NAMALWA (cell line): ENCODE data around the gene GTF3C4.

Experiments
- DNase-seq: peaks from one replicate; pipeline ENCODE4 v3.0.0-alpha.2; 2015; ENCODE audit warnings: low spot score

Gene GTF3C4

GRCh38 chr9:132647806-132648205 lies 22.5 kb upstream of the GTF3C4 start:
- DNase-seq = no peak

GRCh38 chr9:132648283-132648682 lies 22.0 kb upstream of the GTF3C4 start:
- no peak for DNase-seq

- DNase-seq = no peak
Observed at GRCh38 chr9:132648685-132649084, 21.6 kb upstream of the GTF3C4 start.

- peak; percentile 43 for DNase-seq
Observed at GRCh38 chr9:132651259-132651658, 19.0 kb upstream of the GTF3C4 start.

GRCh38 chr9:132656299-132656698 lies 14.0 kb upstream of the GTF3C4 start:
- DNase-seq = no peak

GRCh38 chr9:132662152-132662945 lies 7.9 kb upstream of the GTF3C4 start:
- no peak for DNase-seq

- no peak for DNase-seq
Observed at GRCh38 chr9:132663117-132663516, 7.1 kb upstream of the GTF3C4 start.

- no peak for DNase-seq
Observed at GRCh38 chr9:132663851-132664250, 6.4 kb upstream of the GTF3C4 start.

GRCh38 chr9:132669319-132669697 lies 956 bp upstream of the GTF3C4 start:
- DNase-seq = no peak

- peak; percentile 84 for DNase-seq
Observed at GRCh38 chr9:132669698-132670456, 387 bp upstream of the GTF3C4 start, which contains the start of gene DDX31. Gene DDX31 (minus strand): TSS chr9:132669983. CDS start chr9:132669934, 49 bp downstream.

GRCh38 chr9:132671620-132672412 lies 1.6 kb downstream of the GTF3C4 start:
- DNase-seq = peak; percentile 6

- peak; percentile 6 for DNase-seq
Observed at GRCh38 chr9:132672413-132672690, 2.1 kb downstream of the GTF3C4 start.

GRCh38 chr9:132673355-132673754 lies 3.1 kb downstream of the GTF3C4 start:
- DNase-seq = peak; percentile 83

- no peak for DNase-seq
Observed at GRCh38 chr9:132674485-132674884, 4.2 kb downstream of the GTF3C4 start.

GRCh38 chr9:132677976-132678375 lies 7.7 kb downstream of the GTF3C4 start:
- DNase-seq = no peak

GRCh38 chr9:132679946-132680625 lies 9.8 kb downstream of the GTF3C4 start:
- DNase-seq = no peak

GRCh38 chr9:132681561-132681960 lies 11.3 kb downstream of the GTF3C4 start:
- DNase-seq = no peak

GRCh38 chr9:132683873-132684272 lies 13.6 kb downstream of the GTF3C4 start:
- DNase-seq = no peak

GRCh38 chr9:132690696-132691095 lies 20.4 kb downstream of the GTF3C4 start:
- no peak for DNase-seq

- DNase-seq = peak; percentile 56
Observed at GRCh38 chr9:132694144-132694543, 23.9 kb downstream of the GTF3C4 start.

- peak; percentile 12 for DNase-seq
Observed at GRCh38 chr9:132697230-132697629, 27.0 kb downstream of the GTF3C4 start.

GRCh38 chr9:132698989-132699388 lies 28.7 kb downstream of the GTF3C4 start:
- no peak for DNase-seq
